ENCODE measurements around the gene AATF. TPM values are rescaled to one million over a fixed set of nuclear protein-coding genes. Genes with fewer than 3 reads are reported as not detected.
"Not testable (repeated sequence)": the region's sequence is repeated elsewhere in the genome, so short reads cannot be mapped to it uniquely, and the experiment has no call there.

The AATF gene
- total RNA-seq, 1 experiment from 2014 or later, result 186 TPM

DNA sequence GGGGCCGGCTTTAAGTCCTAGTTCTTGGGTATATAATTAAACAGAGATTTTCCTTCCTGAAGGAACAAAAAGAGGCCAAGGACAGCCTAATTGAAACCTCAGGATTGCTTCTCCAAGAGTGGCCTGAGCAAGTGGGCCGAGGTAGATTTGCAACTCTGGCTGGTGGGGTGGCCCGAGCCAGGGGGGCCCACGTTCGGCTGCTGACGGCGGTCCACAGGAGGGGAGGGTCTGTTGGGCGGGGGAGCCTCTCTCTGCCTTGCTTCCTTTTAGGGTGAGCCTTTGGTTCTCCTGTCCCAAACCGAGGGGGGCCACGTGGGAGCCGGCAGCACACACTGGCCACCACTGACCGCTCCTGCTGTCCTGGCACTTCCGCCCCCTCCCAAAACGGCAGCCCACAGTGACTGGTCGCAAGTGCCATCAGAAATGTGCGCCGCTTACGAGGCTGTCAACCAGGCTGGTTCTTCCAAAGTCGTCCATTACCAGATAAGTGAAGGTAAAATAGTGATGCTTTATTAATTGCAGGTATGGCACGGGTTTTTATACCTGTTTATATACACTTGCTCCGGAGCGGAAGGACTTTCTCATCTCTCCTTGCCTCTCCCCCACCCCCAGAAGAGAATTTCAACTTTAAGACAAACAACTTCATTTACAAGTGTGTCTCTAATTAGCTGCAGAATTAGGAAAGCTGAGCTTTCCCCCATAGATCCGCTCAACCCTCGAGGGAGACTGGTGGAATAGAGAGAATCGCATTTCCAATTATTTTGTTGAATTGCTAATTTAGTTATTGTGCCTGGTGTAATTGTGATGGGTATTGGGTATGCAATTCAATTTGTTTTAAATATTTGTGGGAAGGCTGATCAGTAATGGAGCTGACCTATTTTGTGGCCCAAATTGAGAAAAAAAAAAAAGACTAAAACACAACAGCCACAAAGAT, 117.8 kb downstream of the AATF start:
- H3K9me3 Mint-ChIP-seq (ENCODE audit: low read depth, unreplicated experiment), result no peaks in the 10 kb centered on the region
- DNase-seq, result no peak
- BruUV-seq (replicated peaks), result no TSS peak
- intact Hi-C loops (cut with micrococcal nuclease; ENCODE audit: unreplicated experiment), result loop anchor here (5.0 kb wide), 1 partner anchor 439 kb away; no protein-coding TSS in a partner anchor
- no peak overlapping the region for H3K4me3 Mint-ChIP-seq (ENCODE audit: low read depth, unreplicated experiment)
- no peak overlapping the region for H3K27ac Mint-ChIP-seq (ENCODE audit: unreplicated experiment)
- H3K4me1 Mint-ChIP-seq (ENCODE audit: low read depth, unreplicated experiment), result peaks cover 19% of the 10 kb centered on the region
- H3K27me3 Mint-ChIP-seq (ENCODE audit: unreplicated experiment), result peaks cover 57% of the 10 kb centered on the region
- TF ChIP-seq, protein P1, sequence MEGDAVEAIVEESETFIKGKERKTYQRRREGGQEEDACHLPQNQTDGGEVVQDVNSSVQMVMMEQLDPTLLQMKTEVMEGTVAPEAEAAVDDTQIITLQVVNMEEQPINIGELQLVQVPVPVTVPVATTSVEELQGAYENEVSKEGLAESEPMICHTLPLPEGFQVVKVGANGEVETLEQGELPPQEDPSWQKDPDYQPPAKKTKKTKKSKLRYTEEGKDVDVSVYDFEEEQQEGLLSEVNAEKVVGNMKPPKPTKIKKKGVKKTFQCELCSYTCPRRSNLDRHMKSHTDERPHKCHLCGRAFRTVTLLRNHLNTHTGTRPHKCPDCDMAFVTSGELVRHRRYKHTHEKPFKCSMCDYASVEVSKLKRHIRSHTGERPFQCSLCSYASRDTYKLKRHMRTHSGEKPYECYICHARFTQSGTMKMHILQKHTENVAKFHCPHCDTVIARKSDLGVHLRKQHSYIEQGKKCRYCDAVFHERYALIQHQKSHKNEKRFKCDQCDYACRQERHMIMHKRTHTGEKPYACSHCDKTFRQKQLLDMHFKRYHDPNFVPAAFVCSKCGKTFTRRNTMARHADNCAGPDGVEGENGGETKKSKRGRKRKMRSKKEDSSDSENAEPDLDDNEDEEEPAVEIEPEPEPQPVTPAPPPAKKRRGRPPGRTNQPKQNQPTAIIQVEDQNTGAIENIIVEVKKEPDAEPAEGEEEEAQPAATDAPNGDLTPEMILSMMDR (IDR thresholded peaks at IDR 0.05; ENCODE audit: unreplicated experiment), result no peak
- CTCF ChIA-PET, result interaction anchor here (0.6 to 1.9 kb wide), 8 partner anchors 16 to 1917 kb away, joined by 3 to 18 read pairs (median 6); no protein-coding TSS in a partner anchor
- H3K36me3 Mint-ChIP-seq (ENCODE audit: insufficient read depth, unreplicated experiment), result no peaks in the 10 kb centered on the region

DNA sequence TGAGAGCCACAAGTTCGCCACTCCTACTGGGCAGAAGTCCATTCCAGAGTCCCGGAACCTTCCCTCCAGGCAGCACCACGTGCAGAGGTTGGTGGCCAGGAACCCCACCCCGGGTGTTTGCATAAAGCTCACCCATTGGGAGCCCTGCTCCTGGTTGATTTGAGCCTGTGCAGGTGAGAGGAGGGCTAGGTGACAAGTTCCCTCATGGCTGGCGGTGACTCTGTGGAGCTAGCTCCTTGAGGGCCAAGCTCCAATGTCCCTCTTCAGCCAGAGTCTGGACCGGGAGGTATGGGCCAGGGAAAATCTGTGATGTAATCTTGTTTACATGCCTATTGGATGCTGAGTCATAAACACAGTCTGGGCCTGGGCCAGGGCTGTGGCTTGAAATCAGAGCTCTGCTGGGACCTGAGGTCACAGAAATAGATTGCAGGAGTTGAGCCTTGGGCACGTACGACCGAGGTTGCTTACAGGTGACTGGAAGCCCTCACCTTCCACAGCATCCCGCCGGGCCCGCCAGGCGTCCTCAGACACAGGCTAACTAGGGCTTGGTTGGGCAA, 118.9 kb downstream of the AATF start:
- no TSS peak for BruUV-seq (replicated peaks)
- TF ChIP-seq, protein P1 (IDR thresholded peaks at IDR 0.05; ENCODE audit: unreplicated experiment), result no peak
- peaks cover 47% of the 10 kb centered on the region for H3K27me3 Mint-ChIP-seq (ENCODE audit: unreplicated experiment)
- H3K36me3 Mint-ChIP-seq (ENCODE audit: insufficient read depth, unreplicated experiment), result no peaks in the 10 kb centered on the region
- peak overlapping the region; percentile 38 for H3K4me3 Mint-ChIP-seq (ENCODE audit: low read depth, unreplicated experiment)
- peak; percentile 94 for DNase-seq
- peak overlapping the region; percentile 12 for H3K27ac Mint-ChIP-seq (ENCODE audit: unreplicated experiment)
- CTCF ChIA-PET, result interaction anchor here (0.6 to 1.9 kb wide), 26 partner anchors 9 to 1916 kb away, joined by 3 to 18 read pairs (median 4); no protein-coding TSS in a partner anchor
- intact Hi-C loops (cut with micrococcal nuclease; ENCODE audit: unreplicated experiment), result loop anchor here (5.0 kb wide), 1 partner anchor 440 kb away; no protein-coding TSS in a partner anchor
- H3K9me3 Mint-ChIP-seq (ENCODE audit: low read depth, unreplicated experiment), result no peaks in the 10 kb centered on the region
- peaks cover 19% of the 10 kb centered on the region for H3K4me1 Mint-ChIP-seq (ENCODE audit: low read depth, unreplicated experiment)

DNA sequence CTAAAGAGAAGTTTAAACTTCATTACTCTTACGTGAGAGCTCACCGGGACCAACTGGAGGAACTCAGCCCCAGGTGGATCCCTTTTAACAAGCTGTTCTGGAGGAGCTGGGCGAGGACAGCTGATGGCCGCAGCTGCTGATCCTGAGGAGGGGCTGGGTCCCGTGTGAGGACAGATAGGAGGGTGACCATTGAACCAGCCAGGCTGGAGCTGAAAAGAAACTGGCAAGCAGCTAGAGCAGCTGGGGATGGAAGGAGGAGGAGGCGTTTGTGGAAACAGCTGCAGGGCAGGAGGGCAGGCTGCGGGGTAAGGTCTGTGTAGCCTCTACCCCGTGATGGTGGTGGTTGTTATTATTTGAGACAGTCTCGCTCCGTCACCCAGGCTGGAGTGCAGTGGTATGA, 119.5 kb downstream of the AATF start:
- H3K4me1 Mint-ChIP-seq (ENCODE audit: low read depth, unreplicated experiment), result peaks cover 19% of the 10 kb centered on the region
- no TSS peak for BruUV-seq (replicated peaks)
- DNase-seq, result no peak
- H3K27ac Mint-ChIP-seq (ENCODE audit: unreplicated experiment), result peak overlapping the region; percentile 12
- intact Hi-C loops (cut with micrococcal nuclease; ENCODE audit: unreplicated experiment), result loop anchor here (5.0 kb wide), 1 partner anchor 441 kb away; no protein-coding TSS in a partner anchor
- TF ChIP-seq, protein P1 (IDR thresholded peaks at IDR 0.05; ENCODE audit: unreplicated experiment), result no peak
- peak overlapping the region; percentile 38 for H3K4me3 Mint-ChIP-seq (ENCODE audit: low read depth, unreplicated experiment)
- no peaks in the 10 kb centered on the region for H3K9me3 Mint-ChIP-seq (ENCODE audit: low read depth, unreplicated experiment)
- CTCF ChIA-PET, result interaction anchor here (0.6 to 1.9 kb wide), 23 partner anchors 8 to 1915 kb away, joined by 3 to 18 read pairs (median 5); no protein-coding TSS in a partner anchor
- H3K27me3 Mint-ChIP-seq (ENCODE audit: unreplicated experiment), result peaks cover 41% of the 10 kb centered on the region
- H3K36me3 Mint-ChIP-seq (ENCODE audit: insufficient read depth, unreplicated experiment), result no peaks in the 10 kb centered on the region

DNA sequence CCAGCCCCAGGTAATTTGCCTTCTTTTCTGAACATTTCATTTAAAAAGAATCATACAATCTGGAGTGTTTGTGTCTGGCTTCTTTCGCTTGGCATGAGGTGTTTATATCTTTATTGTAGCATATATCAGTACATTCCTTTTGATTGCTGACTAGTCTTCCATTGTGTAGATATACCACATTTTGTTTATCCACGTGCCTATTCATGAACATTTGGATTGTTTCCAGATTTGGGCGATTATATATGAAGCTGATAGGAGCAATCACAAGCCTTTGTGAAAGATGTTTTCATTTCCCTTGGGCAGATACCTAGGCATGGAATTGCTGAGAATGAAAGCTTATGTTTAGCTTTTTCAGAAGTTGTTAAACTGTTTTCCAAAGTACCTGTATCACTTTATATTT, 120.3 kb downstream of the AATF start:
- CTCF ChIA-PET, result interaction anchor here (0.6 to 1.9 kb wide), 4 partner anchors 14 to 148 kb away, joined by 4 to 17 read pairs (median 7); no protein-coding TSS in a partner anchor
- no peaks in the 10 kb centered on the region for H3K9me3 Mint-ChIP-seq (ENCODE audit: low read depth, unreplicated experiment)
- no peaks in the 10 kb centered on the region for H3K36me3 Mint-ChIP-seq (ENCODE audit: insufficient read depth, unreplicated experiment)
- no peak overlapping the region for H3K27ac Mint-ChIP-seq (ENCODE audit: unreplicated experiment)
- peaks cover 19% of the 10 kb centered on the region for H3K4me1 Mint-ChIP-seq (ENCODE audit: low read depth, unreplicated experiment)
- no peak for DNase-seq
- intact Hi-C loops (cut with micrococcal nuclease; ENCODE audit: unreplicated experiment), result loop anchor here (5.0 kb wide), 1 partner anchor 442 kb away; no protein-coding TSS in a partner anchor
- no peak overlapping the region for H3K4me3 Mint-ChIP-seq (ENCODE audit: low read depth, unreplicated experiment)
- BruUV-seq (replicated peaks), result no TSS peak
- TF ChIP-seq, protein P1 (IDR thresholded peaks at IDR 0.05; ENCODE audit: unreplicated experiment), result no peak
- peaks cover 32% of the 10 kb centered on the region for H3K27me3 Mint-ChIP-seq (ENCODE audit: unreplicated experiment)

DNA sequence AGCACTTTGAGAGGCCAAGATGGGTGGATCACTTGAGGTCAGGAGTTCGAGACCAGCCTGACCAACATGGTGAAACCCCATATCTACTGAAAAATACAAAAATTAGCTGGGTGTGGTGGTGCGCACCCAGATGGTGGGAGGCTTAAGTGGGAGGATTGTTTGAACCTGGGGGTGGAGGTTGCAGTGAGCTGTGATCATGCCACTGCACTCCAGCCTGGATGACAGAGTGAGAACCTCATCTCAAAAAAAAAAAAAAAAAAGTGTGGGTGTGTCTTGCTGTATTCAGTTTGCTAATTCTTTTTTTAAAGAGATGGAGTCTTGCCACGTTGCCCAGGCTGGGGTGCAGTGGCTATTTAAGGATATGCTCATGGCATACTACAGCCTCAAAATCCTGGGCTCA, 124.7 kb downstream of the AATF start:
- CTCF ChIA-PET, result interaction anchor here (0.7 to 1.1 kb wide), 3 partner anchors 11 to 310 kb away, joined by 3 to 12 read pairs (median 4); no protein-coding TSS in a partner anchor
- BruUV-seq (replicated peaks); H3K27me3 Mint-ChIP-seq (ENCODE audit: unreplicated experiment); H3K36me3 Mint-ChIP-seq (ENCODE audit: insufficient read depth, unreplicated experiment); DNase-seq; H3K27ac Mint-ChIP-seq (ENCODE audit: unreplicated experiment); H3K4me3 Mint-ChIP-seq (ENCODE audit: low read depth, unreplicated experiment); intact Hi-C loops (cut with micrococcal nuclease; ENCODE audit: unreplicated experiment); H3K4me1 Mint-ChIP-seq (ENCODE audit: low read depth, unreplicated experiment); H3K9me3 Mint-ChIP-seq (ENCODE audit: low read depth, unreplicated experiment): not testable (repeated sequence)

Data from Calu3 (cell line).